Activated T-cell treated with anti-CD3 and anti-CD28 coated beads, Interleukin-2, amount 50 U/mL, for 24 hours (primary cell): ENCODE data around the gene CCNT2.
A peak's percentile ranks its signal among the peaks of the same experiment; 100 is the strongest.
"Not testable (repeated sequence)": the region's sequence is repeated elsewhere in the genome, so short reads cannot be mapped to it uniquely, and the experiment has no call there.

Experiments used
- DNase-seq: peaks from one replicate; pipeline ENCODE4 v3.0.0-alpha.2; 2020
- H3K27ac Mint-ChIP-seq: 2 replicates; pipeline ENCODE4 v1.8.0; 2020; ENCODE audit warnings: mild to moderate bottlenecking, mixed read lengths
- H3K27me3 Mint-ChIP-seq: 2 replicates; pipeline ENCODE4 v1.8.0; 2020; ENCODE audit warnings: mixed read lengths
- H3K36me3 Mint-ChIP-seq: 2 replicates; pipeline ENCODE4 v1.8.0; 2020; ENCODE audit warnings: low read depth, mixed read lengths
- H3K4me1 Mint-ChIP-seq: 2 replicates; pipeline ENCODE4 v1.8.0; 2020; ENCODE audit warnings: low read depth, mixed read lengths
- H3K4me3 Mint-ChIP-seq: 2 replicates; pipeline ENCODE4 v1.8.0; 2020; ENCODE audit warnings: mild to moderate bottlenecking, moderate library complexity, mixed read lengths
- H3K9me3 Mint-ChIP-seq: 2 replicates; pipeline ENCODE4 v1.8.0; 2020; ENCODE audit warnings: mixed read lengths

The CCNT2 gene

GRCh38 chr2:134907441-134908116 lies 11.0 kb upstream of the CCNT2 start:
- not testable (repeated sequence) for H3K36me3 Mint-ChIP-seq, H3K4me3 Mint-ChIP-seq, H3K9me3 Mint-ChIP-seq, H3K27me3 Mint-ChIP-seq, DNase-seq, H3K4me1 Mint-ChIP-seq, H3K27ac Mint-ChIP-seq

- Mint-ChIP-seq H3K4me3 (no peak overlapping the region), H3K9me3 (peaks cover 7% of the 10 kb centered on the region)
These were observed 7.7 kb upstream of the CCNT2 start for GRCh38 chr2:134910763-134911399.

GRCh38 chr2:134911400-134911785 lies 7.2 kb upstream of the CCNT2 start:
- no peak for DNase-seq
- Mint-ChIP-seq H3K27me3 (no peaks in the 10 kb centered on the region), H3K36me3 (no peaks in the 10 kb centered on the region), H3K4me3 (no peak overlapping the region), H3K27ac (no peak overlapping the region), H3K4me1 (no peaks in the 10 kb centered on the region), H3K9me3 (peaks cover 7% of the 10 kb centered on the region)

More at GRCh38 chr2:134910763-134911399, 7.7 kb upstream of the CCNT2 start:
- no peaks in the 10 kb centered on the region for H3K27me3 Mint-ChIP-seq
- H3K36me3 Mint-ChIP-seq = no peaks in the 10 kb centered on the region
- no peak for DNase-seq
- no peak overlapping the region for H3K27ac Mint-ChIP-seq
- no peaks in the 10 kb centered on the region for H3K4me1 Mint-ChIP-seq

DNA sequence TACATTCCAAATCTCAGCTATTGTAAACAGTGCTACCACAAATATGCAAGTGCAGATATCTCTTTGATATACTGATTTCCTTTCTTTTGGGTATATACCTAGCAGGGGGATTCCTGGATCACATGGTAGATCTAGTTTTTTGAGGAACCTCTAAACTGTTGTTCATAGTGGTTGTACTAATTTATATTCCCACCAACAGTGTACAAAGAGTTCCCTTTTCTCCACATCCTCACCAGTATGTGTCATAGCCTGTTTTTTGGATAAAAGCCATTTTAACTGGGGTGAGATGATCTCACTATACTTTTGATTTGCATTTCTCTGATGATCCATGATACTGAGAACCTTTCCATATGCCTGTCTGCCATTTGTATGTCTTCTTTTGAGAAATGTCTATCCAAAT lies 6.3 kb upstream of the CCNT2 start:
- Mint-ChIP-seq H3K9me3 (peaks cover 6% of the 10 kb centered on the region), H3K27me3 (no peaks in the 10 kb centered on the region), H3K27ac (no peak overlapping the region), H3K36me3 (no peaks in the 10 kb centered on the region), H3K4me3 (no peak overlapping the region), H3K4me1 (peaks cover 7% of the 10 kb centered on the region)
- DNase-seq = no peak

GRCh38 chr2:134917360-134917865 lies 1.2 kb upstream of the CCNT2 start:
- peak; percentile 48 for DNase-seq
- Mint-ChIP-seq H3K27me3 (no peaks in the 10 kb centered on the region), H3K36me3 (peaks cover 40% of the 10 kb centered on the region), H3K27ac (peak overlapping the region; percentile 100), H3K4me1 (peaks cover 27% of the 10 kb centered on the region), H3K9me3 (no peaks in the 10 kb centered on the region), H3K4me3 (peak overlapping the region; percentile 97)

- Mint-ChIP-seq H3K36me3 (peaks cover 46% of the 10 kb centered on the region), H3K4me1 (peaks cover 32% of the 10 kb centered on the region), H3K27ac (peak overlapping the region; percentile 100)
These were observed 615 bp upstream of the CCNT2 start for GRCh38 chr2:134917888-134918525.

DNA sequence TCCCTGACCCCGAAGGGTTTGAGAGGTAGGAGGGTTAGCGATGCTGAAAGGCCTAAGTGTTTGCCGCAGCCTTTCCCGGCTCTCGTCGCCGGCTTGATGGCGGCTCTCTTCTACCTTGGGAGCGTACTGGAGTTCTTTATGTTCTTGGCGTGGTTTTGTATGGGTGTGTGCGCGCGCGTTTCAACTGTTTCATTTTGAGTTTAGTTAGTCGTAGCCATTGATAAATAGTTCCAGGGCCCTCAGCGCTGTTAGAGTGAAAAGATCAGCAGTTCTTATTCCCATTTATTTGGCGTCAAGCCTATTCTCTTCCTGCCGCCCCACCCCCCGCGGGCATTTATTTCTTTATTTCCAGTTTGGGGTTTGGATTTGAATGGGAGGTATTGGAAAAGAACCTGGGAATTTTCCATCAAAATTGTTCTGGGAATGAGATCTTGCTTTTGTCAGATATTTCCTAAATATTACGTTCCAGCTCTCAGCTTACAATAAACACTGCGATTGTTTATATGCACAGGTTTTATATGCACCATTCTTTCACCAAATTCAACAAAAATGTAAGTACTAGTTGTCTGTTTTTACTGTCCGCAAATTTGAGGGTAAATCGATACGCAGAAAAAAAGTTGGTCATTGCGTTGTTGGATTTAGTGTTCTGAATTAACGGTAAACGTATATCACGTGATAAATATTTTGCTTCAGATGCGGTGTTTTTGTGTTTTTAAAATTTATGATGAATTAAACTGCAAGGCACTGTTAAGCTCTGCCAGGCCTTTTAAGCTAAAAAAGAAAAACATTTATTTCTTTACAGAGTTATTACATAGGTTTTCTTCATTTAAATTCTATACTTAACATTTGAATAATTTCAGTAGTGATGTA lies 954 bp downstream of the CCNT2 start:
- Mint-ChIP-seq H3K4me3 (peak overlapping the region; percentile 97), H3K27me3 (no peaks in the 10 kb centered on the region), H3K36me3 (peaks cover 60% of the 10 kb centered on the region), H3K27ac (peak overlapping the region; percentile 100), H3K4me1 (peaks cover 47% of the 10 kb centered on the region), H3K9me3 (no peaks in the 10 kb centered on the region)
- DNase-seq = no peak

More at GRCh38 chr2:134917888-134918525, 615 bp upstream of the CCNT2 start:
- no peaks in the 10 kb centered on the region for H3K9me3 Mint-ChIP-seq
- peak; percentile 29 for DNase-seq
- H3K4me3 Mint-ChIP-seq = peak overlapping the region; percentile 97
- H3K27me3 Mint-ChIP-seq = no peaks in the 10 kb centered on the region

GRCh38 chr2:134924912-134925311 lies 6.3 kb downstream of the CCNT2 start:
- H3K36me3 Mint-ChIP-seq = peaks cover 83% of the 10 kb centered on the region
- peak overlapping the region; percentile 11 for H3K4me3 Mint-ChIP-seq
- peak overlapping the region; percentile 56 for H3K27ac Mint-ChIP-seq
- H3K27me3 Mint-ChIP-seq = no peaks in the 10 kb centered on the region
- H3K4me1 Mint-ChIP-seq = peaks cover 76% of the 10 kb centered on the region
- no peak for DNase-seq
- no peaks in the 10 kb centered on the region for H3K9me3 Mint-ChIP-seq

GRCh38 chr2:134926231-134926931 lies 7.8 kb downstream of the CCNT2 start:
- Mint-ChIP-seq H3K4me3 (no peak overlapping the region), H3K27me3 (no peaks in the 10 kb centered on the region)

DNA sequence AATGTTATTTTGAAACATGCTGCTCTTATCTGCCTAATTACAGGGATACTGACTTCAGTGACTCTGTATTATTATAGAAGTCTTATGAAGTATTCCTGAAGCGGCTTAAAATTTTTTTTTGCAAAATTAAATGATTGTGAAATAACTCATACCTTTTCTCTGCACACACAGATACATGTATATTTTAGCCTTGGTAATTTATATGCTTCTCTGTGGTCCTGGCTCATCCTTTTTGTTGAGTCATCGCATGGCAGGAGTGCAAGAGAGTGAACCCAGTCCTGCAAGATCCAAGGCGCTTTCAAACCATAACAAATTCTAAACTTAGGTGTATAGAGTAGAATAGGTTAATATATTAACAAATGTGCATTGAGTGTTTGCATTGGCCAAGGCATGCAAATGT lies 8.6 kb downstream of the CCNT2 start:
- H3K27me3 Mint-ChIP-seq = no peaks in the 10 kb centered on the region
- no peak for DNase-seq

More at GRCh38 chr2:134926231-134926931, 7.8 kb downstream of the CCNT2 start:
- H3K27ac Mint-ChIP-seq = peak overlapping the region; percentile 41
- no peak for DNase-seq
- peaks cover 88% of the 10 kb centered on the region for H3K36me3 Mint-ChIP-seq
- H3K4me1 Mint-ChIP-seq = peaks cover 84% of the 10 kb centered on the region
- no peaks in the 10 kb centered on the region for H3K9me3 Mint-ChIP-seq

GRCh38 chr2:134932864-134933526 lies 14.4 kb downstream of the CCNT2 start:
- no peaks in the 10 kb centered on the region for H3K9me3 Mint-ChIP-seq
- peaks cover 85% of the 10 kb centered on the region for H3K36me3 Mint-ChIP-seq
- no peak overlapping the region for H3K4me3 Mint-ChIP-seq
- H3K27ac Mint-ChIP-seq = no peak overlapping the region
- H3K4me1 Mint-ChIP-seq = peaks cover 74% of the 10 kb centered on the region
- DNase-seq = no peak
- H3K27me3 Mint-ChIP-seq = no peaks in the 10 kb centered on the region

More for the DNA sequence above, 8.6 kb downstream of the CCNT2 start:
- H3K36me3 Mint-ChIP-seq = peaks cover 87% of the 10 kb centered on the region
- no peaks in the 10 kb centered on the region for H3K9me3 Mint-ChIP-seq
- H3K4me3 Mint-ChIP-seq = no peak overlapping the region
- peaks cover 84% of the 10 kb centered on the region for H3K4me1 Mint-ChIP-seq
- H3K27ac Mint-ChIP-seq = no peak overlapping the region

GRCh38 chr2:134933732-134934131 lies 15.1 kb downstream of the CCNT2 start:
- no peaks in the 10 kb centered on the region for H3K9me3 Mint-ChIP-seq
- H3K36me3 Mint-ChIP-seq = peaks cover 88% of the 10 kb centered on the region
- H3K27me3 Mint-ChIP-seq = no peaks in the 10 kb centered on the region
- peaks cover 77% of the 10 kb centered on the region for H3K4me1 Mint-ChIP-seq
- DNase-seq = no peak
- no peak overlapping the region for H3K4me3 Mint-ChIP-seq
- peak overlapping the region; percentile 14 for H3K27ac Mint-ChIP-seq

- peaks cover 76% of the 10 kb centered on the region for H3K4me1 Mint-ChIP-seq
- no peak for DNase-seq
- no peaks in the 10 kb centered on the region for H3K9me3 Mint-ChIP-seq
- peaks cover 91% of the 10 kb centered on the region for H3K36me3 Mint-ChIP-seq
- H3K4me3 Mint-ChIP-seq = no peak overlapping the region
- H3K27me3 Mint-ChIP-seq = no peaks in the 10 kb centered on the region
- peak overlapping the region; percentile 14 for H3K27ac Mint-ChIP-seq
These were observed 15.5 kb downstream of the CCNT2 start for GRCh38 chr2:134934150-134934549.
